ENCODE results near the gene JOSD2.

GRCh38 chr19:50559636-50560035 is 48.6 kb upstream of the JOSD2 start:
- no peak for TF ChIP-seq ELF1 (IDR thresholded peaks at IDR 0.05; ENCODE audit: borderline replicate concordance, low read depth)
- no peak for TF ChIP-seq CTCF (IDR thresholded peaks at IDR 0.05 in 2 of 3, conservative IDR thresholded peaks at IDR 0.05 in 1 of 3; ENCODE audit: borderline replicate concordance in 1 of 3, insufficient read depth in 1 of 3, low read depth in 2 of 3, low read length in 2 of 3)
- no peak for TF ChIP-seq SRF (IDR thresholded peaks at IDR 0.05; ENCODE audit: low read depth)
- TF ChIP-seq SP1 (IDR thresholded peaks at IDR 0.05; ENCODE audit: low read depth), result no peak
- no peak for TF ChIP-seq EGR1 (IDR thresholded peaks at IDR 0.05; ENCODE audit: low read depth)
- no peak for TF ChIP-seq POLR2A (IDR thresholded peaks at IDR 0.05; ENCODE audit: borderline replicate concordance, extremely low read depth, insufficient read depth, insufficient read length)
- TF ChIP-seq ZNF274 (IDR thresholded peaks at IDR 0.05; ENCODE audit: low read depth, low read length), result no peak
- TF ChIP-seq JUND (IDR thresholded peaks at IDR 0.05), result no peak
- TF ChIP-seq EZH2phosphoT487 (IDR thresholded peaks at IDR 0.05; ENCODE audit: borderline replicate concordance), result no peak

Measured in HCT116 (cell line).